ENCODE results near the gene NUP98.

GRCh38 chr11:3795131-3796001, 2.0 kb downstream of the NUP98 start:
- TF ChIP-seq EZH2 (IDR thresholded peaks at IDR 0.05) (no peak), CTCF (IDR thresholded peaks at IDR 0.05) (no peak)
